Adrenal gland (tissue), 12 donors: ENCODE measurements around the gene HAS3. TPM values are rescaled to one million over a fixed set of nuclear protein-coding genes. Genes with fewer than 3 reads are reported as not detected.

Source experiments
- DNase-seq, 7 donors: peaks; one replicate each; pipeline ENCODE4 v3.0.0-alpha.2; 2019 to 2020
- H3K27ac ChIP-seq, 5 donors: fragments of 200-600 bp; sonication (generic) in 4 of 5; 1 replicate in 3 of 5; 2 replicates in 2 of 5; pipeline versions ENCODE4 v1.5.1 to v1.8.0; 2016 to 2020; ENCODE audit warnings: mild to moderate bottlenecking in 1 of 5
- H3K27me3 ChIP-seq: fragments of 200-600 bp; 2 replicates; pipeline ENCODE4 v1.8.0; 2021
- H3K36me3 ChIP-seq, 2 donors: fragments of 200-600 bp; replicated peaks in 1 of 2; 1 replicate in 1 of 2; 2 replicates in 1 of 2; pipeline versions ENCODE4 v1.5.1 to v1.8.0; 2018 to 2022
- H3K4me1 ChIP-seq, 2 donors: fragments of 200-600 bp; replicated peaks in 1 of 2; 1 replicate in 1 of 2; 2 replicates in 1 of 2; pipeline versions ENCODE4 v1.5.1 to v1.8.0; 2018 to 2021
- H3K4me3 ChIP-seq, 4 donors: fragments of 200-600 bp; sonication (generic) in 3 of 4; one replicate each; pipeline ENCODE4 v1.5.1; 2016 to 2018
- H3K9me3 ChIP-seq, 3 donors: fragments of 200-600 bp; sonication (generic) in 1 of 3; replicated peaks in 1 of 3; 1 replicate in 2 of 3; 2 replicates in 1 of 3; pipeline versions ENCODE4 v1.5.1 to v1.8.0; 2016 to 2021
- CTCF ChIP-seq, 6 experiments: fragments of 450-650 bp in 4 of 6; fragments of 200-600 bp in 2 of 6; sonication (generic) in 1 of 6; IDR thresholded peaks; 1 replicate in 5 of 6; 2 replicates in 1 of 6; pipeline versions ENCODE4 v1.5.1 to v1.8.0; 2016 to 2021; ENCODE audit warnings: antibody characterized with exemption in 6 of 6, mild to moderate bottlenecking in 2 of 6, moderate library complexity in 1 of 6
- POLR2A ChIP-seq, 2 donors: fragments of 450-650 bp; IDR thresholded peaks; one replicate each; pipeline ENCODE4 v1.6.1; 2017; ENCODE audit warnings: antibody characterized with exemption in 2 of 2, mild to moderate bottlenecking in 2 of 2, moderate library complexity in 1 of 2
- WGBS, 4 donors: extraction: QIAGEN DNeasy Blood & Tissue Kit in 2 of 4; methylation state at CpG; one replicate each; pipeline versions ENCODE4 v1.1.5 to v1.1.7; 2013 to 2017; 5-methylcytosine and 5-hydroxymethylcytosine counted together
- intact Hi-C, 2 donors: fragments of 100-400 bp; cut with DNase I; formaldehyde crosslinking; loops; one replicate each; pipeline versions ENCODE4 v1.14.1 to v1.15.0; 2022 to 2023
- polyA plus RNA-seq, 3 donors: library from polyadenylated mRNA; stranded (reverse); fragments of 200-250 nt in 2 of 3; fragments of 350-450 nt in 1 of 3; fragmentation: Illumina TruSeq in 1 of 3; extraction: RNeasy Lipid Tissue Mini Kit (QIAGEN cat#74804) in 1 of 3; gene quantifications; one replicate each; pipeline ENCODE4 v1.2.3, GENCODE V29; 2013 to 2014
- total RNA-seq, 9 donors: library from RNA; depleted of rRNA in 4 of 9; stranded (reverse); fragments of >200 nt in 4 of 9; fragments of 120-200 nt in 1 of 9; fragmentation: NEBNext Ultra II Directional in 1 of 9; extraction: Animal tissue kit (Norgen Biotek cat#: 25700) in 1 of 9; gene quantifications; one replicate each; pipeline versions ENCODE4 v1.1.0 to v1.2.4, GENCODE V29; 2013 to 2023
- donor health status: healthy with polysubstance abuse.
- donor health status: Bipolar disorder and iron deficiency.
- donor health status: DM: yes; HTN: yes; CAD: no.
- donor health status: DM: no; HTN: no; CAD: no.
- donor health status: DM: no; HTN: no; CAD: no.
- donor health status: DM: yes; HTN: yes; CAD: no.

Gene HAS3
- total and polyA plus RNA-seq, 12 donors, result 0.06 to 1.2 (median 0.43) TPM

- no peak overlapping the region for H3K4me3 ChIP-seq
- DNase-seq, result no peak
- no peaks in the 10 kb centered on the region for H3K9me3 ChIP-seq
- no peaks in the 10 kb centered on the region for H3K4me1 ChIP-seq
- intact Hi-C loops, result no loop called here
- no peak for TF ChIP-seq POLR2A (IDR thresholded peaks at IDR 0.05)
- no peak for TF ChIP-seq CTCF (IDR thresholded peaks at IDR 0.05)
- H3K27me3 ChIP-seq, result no peaks in the 10 kb centered on the region
- H3K36me3 ChIP-seq, result peaks cover 0 to 54% of the 10 kb centered on the region in 2 donors
- H3K27ac ChIP-seq, result peak overlapping the region in 2 of 5 donors; percentile 22 to 35
- 55 to 79% (median 67%) methylated on average over 3 to 6 of the region's 6 CpGs for WGBS, 4 donors
These were observed 11.5 kb downstream of the HAS3 start for GRCh38 chr16:69116906-69117305.

GRCh38 chr16:69118468-69118867, 13.0 kb downstream of the HAS3 start:
- no peak for DNase-seq
- Histone ChIP-seq H3K27me3 (no peaks in the 10 kb centered on the region), H3K36me3 (peaks cover 0 to 54% of the 10 kb centered on the region in 2 donors), H3K27ac (no peak overlapping the region), H3K4me3 (no peak overlapping the region), H3K4me1 (no peaks in the 10 kb centered on the region), H3K9me3 (no peaks in the 10 kb centered on the region)
- no peak for TF ChIP-seq POLR2A (IDR thresholded peaks at IDR 0.05)
- TF ChIP-seq CTCF (IDR thresholded peaks at IDR 0.05), result no peak
- WGBS, 4 donors, result 91 to 100% (median 98%) methylated on average over 2 of the region's 2 CpGs
- intact Hi-C loops, result no loop called here

- no peaks in the 10 kb centered on the region for H3K27me3 ChIP-seq
- no peak for DNase-seq
- H3K27ac ChIP-seq, result no peak overlapping the region
- no peaks in the 10 kb centered on the region for H3K9me3 ChIP-seq
- intact Hi-C loops, result no loop called here
- no peaks in the 10 kb centered on the region for H3K4me1 ChIP-seq
- peaks cover 0 to 53% of the 10 kb centered on the region in 2 donors for H3K36me3 ChIP-seq
- no peak overlapping the region for H3K4me3 ChIP-seq
- TF ChIP-seq POLR2A (IDR thresholded peaks at IDR 0.05), result no peak
- TF ChIP-seq CTCF (IDR thresholded peaks at IDR 0.05), result no peak
- 79 to 90% (median 80%) methylated on average over 2 of the region's 2 CpGs for WGBS, 4 donors
These were observed 13.5 kb downstream of the HAS3 start for GRCh38 chr16:69118994-69119393.

GRCh38 chr16:69119536-69119935, 14.1 kb downstream of the HAS3 start:
- Histone ChIP-seq H3K4me1 (no peaks in the 10 kb centered on the region), H3K4me3 (no peak overlapping the region), H3K27ac (no peak overlapping the region), H3K36me3 (peaks cover 0 to 48% of the 10 kb centered on the region in 2 donors), H3K27me3 (no peaks in the 10 kb centered on the region), H3K9me3 (no peaks in the 10 kb centered on the region)
- intact Hi-C loops, result no loop called here
- DNase-seq, result no peak
- TF ChIP-seq CTCF (IDR thresholded peaks at IDR 0.05), result no peak
- no peak for TF ChIP-seq POLR2A (IDR thresholded peaks at IDR 0.05)
- 88 to 100% (median 96%) methylated on average over 1 to 2 of the region's 2 CpGs for WGBS, 4 donors
